Effector memory CD8-positive, alpha-beta T cell (primary cell): ENCODE data around the gene KCNMA1.

Experiments
- ATAC-seq: fragments of 150-1000 bp; cut with Tn5 transposase; replicated peaks from 2 replicates; pipeline ENCODE4 v1.10.0; 2021; ENCODE audit warnings: mild to moderate bottlenecking, moderate library complexity
- DNase-seq, 3 experiments: peaks; one replicate each; pipeline ENCODE4 v3.0.0; 2021
- H3K27ac Mint-ChIP-seq, 2 donors: one replicate each; pipeline ENCODE4 v1.8.0; 2022; ENCODE audit warnings: mild to moderate bottlenecking in 2 of 2, mixed read lengths in 2 of 2, moderate library complexity in 2 of 2
- H3K27me3 Mint-ChIP-seq, 2 donors: one replicate each; pipeline ENCODE4 v1.8.0; 2022; ENCODE audit warnings: mixed read lengths in 2 of 2
- H3K36me3 Mint-ChIP-seq: one replicate; pipeline ENCODE4 v1.8.0; 2022; ENCODE audit warnings: mild to moderate bottlenecking, moderate library complexity, mixed read lengths; ENCODE audit not compliant: insufficient read depth
- H3K4me1 Mint-ChIP-seq, 2 donors: one replicate each; pipeline ENCODE4 v1.8.0; 2022; ENCODE audit warnings: low read depth in 2 of 2, mixed read lengths in 2 of 2
- H3K4me3 Mint-ChIP-seq, 2 donors: one replicate each; pipeline ENCODE4 v1.8.0; 2022; ENCODE audit warnings: mild to moderate bottlenecking in 2 of 2, mixed read lengths in 2 of 2, moderate library complexity in 2 of 2
- H3K9me3 Mint-ChIP-seq, 2 donors: one replicate each; pipeline ENCODE4 v1.8.0; 2022; ENCODE audit warnings: mixed read lengths in 2 of 2

KCNMA1 gene

GRCh38 chr10:77404810-77405209 is 232.8 kb downstream of the KCNMA1 start:
- H3K36me3 Mint-ChIP-seq, result no peaks in the 10 kb centered on the region
- no peaks in the 10 kb centered on the region for H3K4me1 Mint-ChIP-seq
- H3K27ac Mint-ChIP-seq, result no peak overlapping the region
- no peaks in the 10 kb centered on the region for H3K9me3 Mint-ChIP-seq
- DNase-seq (no peak), ATAC-seq (no peak)
- no peak overlapping the region for H3K4me3 Mint-ChIP-seq
- H3K27me3 Mint-ChIP-seq, result peaks cover 33 to 54% of the 10 kb centered on the region in 2 donors

GRCh38 chr10:77403761-77404160 is 233.8 kb downstream of the KCNMA1 start:
- no peaks in the 10 kb centered on the region for H3K36me3 Mint-ChIP-seq
- H3K4me3 Mint-ChIP-seq, result no peak overlapping the region
- no peaks in the 10 kb centered on the region for H3K4me1 Mint-ChIP-seq
- ATAC-seq, result no peak
- H3K9me3 Mint-ChIP-seq, result no peaks in the 10 kb centered on the region
- no peak for DNase-seq
- no peak overlapping the region for H3K27ac Mint-ChIP-seq
- H3K27me3 Mint-ChIP-seq, result peaks cover 24 to 44% of the 10 kb centered on the region in 2 donors

- no peaks in the 10 kb centered on the region for H3K36me3 Mint-ChIP-seq
- no peak overlapping the region for H3K27ac Mint-ChIP-seq
- H3K9me3 Mint-ChIP-seq, result no peaks in the 10 kb centered on the region
- peaks cover 19 to 36% of the 10 kb centered on the region in 2 donors for H3K27me3 Mint-ChIP-seq
- ATAC-seq (no peak), DNase-seq (no peak)
- no peak overlapping the region for H3K4me3 Mint-ChIP-seq
- no peaks in the 10 kb centered on the region for H3K4me1 Mint-ChIP-seq
Measured at GRCh38 chr10:77401683-77402082, 235.9 kb downstream of the KCNMA1 start.

- no peak overlapping the region for H3K27ac Mint-ChIP-seq
- H3K36me3 Mint-ChIP-seq, result no peaks in the 10 kb centered on the region
- H3K4me1 Mint-ChIP-seq, result no peaks in the 10 kb centered on the region
- H3K9me3 Mint-ChIP-seq, result no peaks in the 10 kb centered on the region
- no peak overlapping the region for H3K4me3 Mint-ChIP-seq
- peaks cover 19 to 36% of the 10 kb centered on the region in 2 donors for H3K27me3 Mint-ChIP-seq
- DNase-seq (no peak), ATAC-seq (no peak)
Measured at GRCh38 chr10:77400033-77400432, 237.6 kb downstream of the KCNMA1 start.

- Mint-ChIP-seq H3K4me3 (no peak overlapping the region), H3K27me3 (peaks cover 19 to 36% of the 10 kb centered on the region in 2 donors), H3K27ac (no peak overlapping the region), H3K9me3 (no peaks in the 10 kb centered on the region), H3K4me1 (no peaks in the 10 kb centered on the region), H3K36me3 (no peaks in the 10 kb centered on the region)
- no peak for ATAC-seq
- no peak for DNase-seq
Measured at GRCh38 chr10:77398986-77399755, 238.4 kb downstream of the KCNMA1 start.

GRCh38 chr10:77398558-77398957 is 239.1 kb downstream of the KCNMA1 start:
- ATAC-seq, result no peak
- peaks cover 19 to 32% of the 10 kb centered on the region in 2 donors for H3K27me3 Mint-ChIP-seq
- H3K4me3 Mint-ChIP-seq, result no peak overlapping the region
- DNase-seq, result no peak
- H3K9me3 Mint-ChIP-seq, result no peaks in the 10 kb centered on the region
- no peak overlapping the region for H3K27ac Mint-ChIP-seq
- H3K36me3 Mint-ChIP-seq, result no peaks in the 10 kb centered on the region
- no peaks in the 10 kb centered on the region for H3K4me1 Mint-ChIP-seq

GRCh38 chr10:77397103-77397502 is 240.5 kb downstream of the KCNMA1 start:
- no peaks in the 10 kb centered on the region for H3K4me1 Mint-ChIP-seq
- no peaks in the 10 kb centered on the region for H3K36me3 Mint-ChIP-seq
- DNase-seq (no peak), ATAC-seq (no peak)
- H3K27me3 Mint-ChIP-seq, result peaks cover 10 to 18% of the 10 kb centered on the region in 2 donors
- H3K9me3 Mint-ChIP-seq, result no peaks in the 10 kb centered on the region
- H3K27ac Mint-ChIP-seq, result no peak overlapping the region
- no peak overlapping the region for H3K4me3 Mint-ChIP-seq

- Mint-ChIP-seq H3K9me3 (no peaks in the 10 kb centered on the region), H3K27ac (no peak overlapping the region), H3K4me3 (no peak overlapping the region), H3K4me1 (no peaks in the 10 kb centered on the region), H3K27me3 (peaks cover 2 to 10% of the 10 kb centered on the region in 2 donors), H3K36me3 (no peaks in the 10 kb centered on the region)
- DNase-seq (no peak), ATAC-seq (no peak)
Measured at GRCh38 chr10:77396290-77396689, 241.3 kb downstream of the KCNMA1 start.

- no peak overlapping the region for H3K4me3 Mint-ChIP-seq
- H3K27me3 Mint-ChIP-seq, result peaks cover 0 to 5% of the 10 kb centered on the region in 2 donors
- no peaks in the 10 kb centered on the region for H3K36me3 Mint-ChIP-seq
- no peak for DNase-seq
- no peaks in the 10 kb centered on the region for H3K9me3 Mint-ChIP-seq
- ATAC-seq, result no peak
- no peak overlapping the region for H3K27ac Mint-ChIP-seq
- no peaks in the 10 kb centered on the region for H3K4me1 Mint-ChIP-seq
Measured at GRCh38 chr10:77393821-77394501, 243.6 kb downstream of the KCNMA1 start.

- Mint-ChIP-seq H3K9me3 (no peaks in the 10 kb centered on the region), H3K36me3 (no peaks in the 10 kb centered on the region), H3K4me1 (no peaks in the 10 kb centered on the region), H3K27me3 (peaks cover 0 to 1% of the 10 kb centered on the region in 2 donors), H3K27ac (no peak overlapping the region), H3K4me3 (no peak overlapping the region)
- DNase-seq (no peak), ATAC-seq (no peak)
Measured at GRCh38 chr10:77393411-77393810, 244.2 kb downstream of the KCNMA1 start.

- no peaks in the 10 kb centered on the region for H3K9me3 Mint-ChIP-seq
- H3K4me3 Mint-ChIP-seq, result no peak overlapping the region
- ATAC-seq (no peak), DNase-seq (no peak)
- no peaks in the 10 kb centered on the region for H3K36me3 Mint-ChIP-seq
- no peaks in the 10 kb centered on the region for H3K27me3 Mint-ChIP-seq
- no peaks in the 10 kb centered on the region for H3K4me1 Mint-ChIP-seq
- H3K27ac Mint-ChIP-seq, result no peak overlapping the region
Measured at GRCh38 chr10:77392851-77393250, 244.8 kb downstream of the KCNMA1 start.

GRCh38 chr10:77392236-77392721 is 245.3 kb downstream of the KCNMA1 start:
- Mint-ChIP-seq H3K9me3 (no peaks in the 10 kb centered on the region), H3K27me3 (no peaks in the 10 kb centered on the region), H3K27ac (no peak overlapping the region), H3K4me3 (no peak overlapping the region), H3K36me3 (no peaks in the 10 kb centered on the region), H3K4me1 (no peaks in the 10 kb centered on the region)
- ATAC-seq, result no peak
- DNase-seq, result no peak

GRCh38 chr10:77391605-77392235 is 245.9 kb downstream of the KCNMA1 start:
- Mint-ChIP-seq H3K36me3 (no peaks in the 10 kb centered on the region), H3K4me1 (peaks cover 3 to 4% of the 10 kb centered on the region in 2 donors), H3K4me3 (no peak overlapping the region), H3K27ac (no peak overlapping the region), H3K27me3 (no peaks in the 10 kb centered on the region), H3K9me3 (no peaks in the 10 kb centered on the region)
- ATAC-seq (no peak), DNase-seq (peak in 1 of 3 experiments; percentile 10)
